T-helper 1 cell (primary cell): ENCODE measurements around the gene SHKBP1.
"Not testable (repeated sequence)": the region's sequence is repeated elsewhere in the genome, so short reads cannot be mapped to it uniquely, and the experiment has no call there.

Source experiments
- DNase-seq, 5 donors: peaks; one replicate each; pipeline ENCODE4 v3.0.0-alpha.2; 2012 to 2020
- total RNA-seq, 4 donors: gene quantifications; one replicate each; lab custom pipeline; 2026; lab: John Stamatoyannopoulos, UW

SHKBP1 gene
- total RNA-seq, result 43.6 to 66.9 (median 60.2) reads per million in 4 donors

GRCh38 chr19:40576585-40577451 lies at the start of gene SHKBP1:
Gene SHKBP1, plus strand, starts transcription at chr19:40576873. Its CDS starts 27 bp downstream, at chr19:40576900.
- DNase-seq, result peak; percentile 85 to 93 (median 89)

GRCh38 chr19:40528078-40528477 lies 48.6 kb upstream of the SHKBP1 start:
- no peak for DNase-seq

- DNase-seq, result no peak
Measured at GRCh38 chr19:40528533-40529092, 48.1 kb upstream of the SHKBP1 start.

GRCh38 chr19:40529093-40529954 lies 47.3 kb upstream of the SHKBP1 start:
- peak; percentile 77 to 88 (median 83) for DNase-seq

- DNase-seq, result peak in 1 of 5 donors; percentile 24
Measured at GRCh38 chr19:40530091-40530901, 46.4 kb upstream of the SHKBP1 start.

GRCh38 chr19:40533508-40533907 lies 43.2 kb upstream of the SHKBP1 start:
- DNase-seq, result no peak

GRCh38 chr19:40534148-40534547 lies 42.5 kb upstream of the SHKBP1 start:
- DNase-seq, result no peak

GRCh38 chr19:40539070-40539469 lies 37.6 kb upstream of the SHKBP1 start:
- DNase-seq, result no peak

- no peak for DNase-seq
Measured at GRCh38 chr19:40542202-40542859, 34.3 kb upstream of the SHKBP1 start.

GRCh38 chr19:40543029-40543597 lies 33.6 kb upstream of the SHKBP1 start:
- no peak for DNase-seq

- not testable (repeated sequence) for DNase-seq
Measured at GRCh38 chr19:40546153-40546841, 30.4 kb upstream of the SHKBP1 start.

- not testable (repeated sequence) for DNase-seq
Measured at GRCh38 chr19:40547190-40547589, 29.5 kb upstream of the SHKBP1 start.

GRCh38 chr19:40547836-40548235 lies 28.8 kb upstream of the SHKBP1 start:
- no peak for DNase-seq

- peak; percentile 47 to 64 (median 55) for DNase-seq
Measured at GRCh38 chr19:40549007-40549708, 27.5 kb upstream of the SHKBP1 start.

- no peak for DNase-seq
Measured at GRCh38 chr19:40550951-40551350, 25.7 kb upstream of the SHKBP1 start.

GRCh38 chr19:40552848-40553247 lies 23.8 kb upstream of the SHKBP1 start:
- no peak for DNase-seq

- DNase-seq, result no peak
Measured at GRCh38 chr19:40553885-40554857, 22.5 kb upstream of the SHKBP1 start.

GRCh38 chr19:40555978-40556689 lies 20.5 kb upstream of the SHKBP1 start:
- DNase-seq, result no peak
